Subcutaneous adipose tissue (tissue), 4 donors: ENCODE results near the gene LRRC1. TPM values are rescaled to one million over a fixed set of nuclear protein-coding genes. Genes with fewer than 3 reads are reported as not detected.

Experiments
- CTCF ChIP-seq: fragments of 450-650 bp; IDR thresholded peaks from one replicate; pipeline ENCODE4 v1.5.1; 2016; ENCODE audit warnings: low read depth, mild to moderate bottlenecking, control low read depth, antibody characterized with exemption, moderate library complexity
- total RNA-seq, 4 donors: library from RNA; depleted of rRNA; stranded (reverse); fragments of >200 nt; gene quantifications; one replicate each; pipeline ENCODE4 v1.1.0, GENCODE V29; 2016

The LRRC1 gene
- total RNA-seq, 4 donors from 2014 or later: 10.5 to 28.3 (median 18.0) TPM

- no peak for TF ChIP-seq CTCF
Measured at GRCh38 chr6:53932516-53932915, 137.7 kb downstream of the LRRC1 start.

GRCh38 chr6:53934023-53934422, 139.2 kb downstream of the LRRC1 start:
- no peak for TF ChIP-seq CTCF

GRCh38 chr6:53937461-53937860, 142.7 kb downstream of the LRRC1 start:
- no peak for TF ChIP-seq CTCF

- no peak for TF ChIP-seq CTCF
Measured at GRCh38 chr6:53938810-53939209, 144.0 kb downstream of the LRRC1 start.

GRCh38 chr6:53939830-53940229, 145.0 kb downstream of the LRRC1 start:
- TF ChIP-seq CTCF: no peak

- no peak for TF ChIP-seq CTCF
Measured at GRCh38 chr6:53943395-53943794, 148.6 kb downstream of the LRRC1 start.

GRCh38 chr6:53944091-53944490, 149.3 kb downstream of the LRRC1 start:
- no peak for TF ChIP-seq CTCF
